Right lung (tissue), 5 donors: Measurements from ENCODE around the gene DHX58. TPM values are rescaled to one million over a fixed set of nuclear protein-coding genes. Genes with fewer than 3 reads are reported as not detected.

Experiments
- DNase-seq, 2 donors: peaks; one replicate each; pipeline ENCODE4 v3.0.0-alpha.2; 2013
- polyA plus RNA-seq, 5 donors: library from polyadenylated mRNA; unstranded; fragments of 120-200 nt; gene quantifications; one replicate each; pipeline versions ENCODE4 v1.2.1 to v1.2.3, GENCODE V29; 2013; ENCODE audit warnings: inconsistent platforms in 1 of 5, low replicate concordance in 1 of 5; ENCODE audit not compliant: insufficient read length in 5 of 5, insufficient read depth in 1 of 5

The DHX58 gene
- polyA plus RNA-seq, 5 donors: 13.9 to 20.1 (median 18.8) TPM

DNA sequence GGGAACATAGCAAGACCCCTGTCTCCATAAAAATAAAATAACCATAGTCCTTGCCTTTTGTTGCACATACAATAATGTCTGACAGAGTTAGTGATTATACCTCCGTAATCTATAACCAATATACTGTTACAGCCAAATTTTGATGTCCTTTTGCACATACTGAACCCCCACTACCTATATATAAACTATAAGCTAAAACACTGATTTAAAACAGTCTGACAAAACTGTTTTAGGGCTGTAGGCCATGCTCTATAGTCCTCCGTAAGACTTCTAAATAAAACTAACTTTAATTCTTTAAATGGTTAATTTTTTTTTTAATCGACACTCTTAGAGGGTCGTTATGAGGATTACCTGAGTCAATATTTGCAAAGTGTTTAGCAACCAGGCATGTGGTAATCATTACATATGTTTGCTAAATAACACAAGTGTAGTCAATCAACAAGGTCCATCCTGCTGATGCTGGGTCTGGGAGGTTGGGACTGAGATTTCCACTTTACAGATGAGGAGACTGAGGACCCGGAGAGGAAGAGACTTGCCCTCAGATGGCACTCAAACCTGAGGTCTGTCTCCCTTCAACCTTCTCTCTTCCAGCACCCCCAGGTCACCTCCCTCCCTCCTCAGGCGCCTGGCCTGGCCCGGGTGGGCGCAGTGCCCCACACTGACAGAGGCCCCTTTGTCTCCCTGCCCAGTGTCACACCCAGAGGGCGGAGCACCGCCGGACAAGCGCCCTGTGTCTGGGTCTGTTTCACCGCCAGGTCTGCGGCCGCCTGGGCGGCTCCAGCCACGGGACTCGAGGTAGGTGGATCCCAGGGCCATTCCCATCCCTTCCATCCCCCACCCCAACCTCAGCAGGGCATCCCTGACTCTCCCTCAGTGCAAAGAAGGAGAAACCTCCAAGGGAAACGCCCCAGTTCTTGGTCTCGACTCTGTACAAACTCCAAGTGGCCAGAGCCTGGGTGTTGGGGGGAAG is 24.5 kb downstream of the DHX58 start:
- no peak for DNase-seq

DNA sequence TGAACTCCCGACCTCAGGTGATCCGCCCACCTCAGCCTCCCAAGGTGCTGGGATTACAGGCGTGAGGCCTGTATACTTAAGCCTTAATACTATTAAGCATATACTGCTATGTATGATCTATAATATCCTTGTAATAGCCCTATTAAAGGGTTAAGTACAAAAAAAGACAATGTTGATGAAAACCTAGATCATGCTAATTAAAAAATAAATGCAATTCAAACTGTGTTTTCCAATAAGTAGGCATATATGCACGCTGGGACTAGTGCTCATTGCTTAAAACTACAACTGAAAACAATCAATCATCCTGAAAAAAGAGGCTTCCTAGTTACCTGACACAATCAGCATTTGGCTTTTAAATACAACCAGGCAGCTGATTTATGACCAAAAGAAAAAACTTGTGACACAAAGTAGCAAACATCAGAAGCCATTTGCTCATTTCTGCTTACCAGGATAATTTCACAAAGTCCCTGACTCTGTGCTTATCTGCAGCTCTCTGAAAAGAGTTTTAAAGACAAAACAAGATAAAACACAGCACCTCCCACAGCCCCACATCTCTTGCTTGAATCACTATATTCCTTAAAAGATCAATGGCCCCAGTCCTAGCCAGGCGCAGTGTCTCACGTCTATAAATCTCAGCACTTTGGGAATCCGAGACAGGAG is 25.3 kb downstream of the DHX58 start:
- no peak for DNase-seq

DNA sequence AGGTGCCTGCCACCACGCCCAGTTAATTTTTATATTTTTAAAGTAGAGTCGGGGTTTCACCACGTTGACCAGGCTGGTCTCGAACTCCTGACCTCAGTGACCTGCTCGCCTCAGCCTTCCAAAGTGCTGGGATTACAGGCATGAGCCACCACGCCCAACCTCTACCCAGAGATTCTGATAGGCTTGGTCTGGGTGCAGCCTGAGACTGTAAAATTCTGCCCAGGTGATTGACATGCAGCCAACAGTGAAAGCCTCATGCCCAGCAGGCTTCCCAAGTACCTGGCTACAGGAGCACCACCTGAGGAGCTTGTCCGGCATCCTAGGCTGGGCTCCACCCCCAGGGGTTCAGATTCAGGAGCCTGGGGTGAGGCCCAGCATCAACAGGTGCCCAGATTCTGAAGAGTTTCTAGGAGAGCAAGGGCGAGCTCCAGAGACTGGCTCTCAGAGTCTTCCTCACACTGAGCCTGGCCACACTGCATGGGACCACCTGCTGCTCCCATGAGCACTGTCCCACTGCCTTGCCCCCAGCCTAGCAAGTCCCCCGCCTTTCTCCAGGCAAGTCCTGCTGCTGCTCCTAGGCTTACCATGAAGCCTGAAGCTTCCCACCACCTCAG is 30.9 kb downstream of the DHX58 start:
- no peak for DNase-seq

DNA sequence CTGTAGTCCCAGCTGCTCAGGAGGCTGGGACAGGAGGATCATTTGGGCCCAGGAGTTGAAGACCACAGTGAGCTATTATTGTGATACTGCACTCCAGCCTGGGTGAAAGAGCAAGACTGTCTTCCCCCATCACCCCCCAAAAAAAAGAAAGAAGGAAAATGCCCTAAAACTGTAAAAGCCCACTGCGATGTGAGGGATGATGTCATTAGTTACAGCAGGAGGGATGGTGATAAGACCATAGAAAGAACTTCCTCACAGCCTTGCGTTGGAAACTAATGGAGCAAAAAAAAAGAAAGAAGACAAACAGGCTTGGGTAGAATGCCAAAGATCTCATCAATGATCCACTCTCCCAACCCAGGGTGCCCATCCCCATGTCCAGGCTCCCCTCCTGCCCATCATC is 33.0 kb downstream of the DHX58 start:
- no peak for DNase-seq

DNA sequence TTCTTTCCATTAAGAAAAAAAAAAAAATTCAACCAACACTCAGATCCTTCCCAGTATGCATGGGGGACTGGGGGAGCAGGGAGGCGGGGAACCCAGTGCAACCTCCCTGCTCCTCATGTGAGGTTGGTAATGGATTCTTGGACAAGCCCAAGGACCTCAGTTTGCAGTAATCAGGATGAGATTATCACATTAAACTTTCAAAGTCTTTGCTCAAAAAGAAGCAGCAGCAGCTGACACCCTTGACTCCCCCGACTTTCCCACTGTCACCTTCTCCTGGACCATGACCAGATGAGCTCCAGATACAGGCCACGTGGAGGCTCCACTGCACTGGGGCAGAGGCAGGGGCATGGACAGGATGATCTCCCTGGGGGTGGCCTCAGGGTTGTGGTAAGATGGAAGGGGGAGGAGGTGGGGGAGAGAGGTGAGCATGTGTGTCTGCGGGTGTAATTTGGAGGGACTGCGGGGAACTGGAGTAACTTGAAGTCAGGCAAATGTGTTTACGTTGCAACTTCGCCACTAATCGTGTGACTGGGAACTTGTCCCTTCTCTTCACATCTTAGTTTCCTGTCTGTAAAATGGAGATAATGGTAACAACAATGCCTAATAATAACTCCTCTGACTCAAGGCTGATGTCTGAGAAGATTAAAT is 34.0 kb downstream of the DHX58 start:
- DNase-seq: no peak

DNA sequence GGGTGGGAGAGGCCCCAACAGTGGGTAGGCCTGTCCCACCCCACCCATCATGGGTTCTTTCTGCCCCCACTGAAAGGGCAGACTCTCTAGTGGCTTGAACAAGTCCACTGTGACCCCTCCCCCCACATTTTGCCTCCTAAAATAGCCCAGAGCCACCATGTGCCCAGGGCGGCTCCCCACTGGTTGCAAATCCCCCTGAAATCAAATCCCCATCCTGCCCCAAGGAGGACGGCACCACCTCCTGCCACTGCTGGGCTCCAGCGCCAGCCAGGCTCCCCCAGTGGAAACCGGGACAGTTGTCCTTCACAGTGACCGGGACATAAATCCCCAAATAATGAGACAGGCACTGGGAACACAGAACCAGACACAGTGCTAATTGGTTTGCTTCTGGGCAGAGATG is 34.8 kb downstream of the DHX58 start:
- no peak for DNase-seq

DNA sequence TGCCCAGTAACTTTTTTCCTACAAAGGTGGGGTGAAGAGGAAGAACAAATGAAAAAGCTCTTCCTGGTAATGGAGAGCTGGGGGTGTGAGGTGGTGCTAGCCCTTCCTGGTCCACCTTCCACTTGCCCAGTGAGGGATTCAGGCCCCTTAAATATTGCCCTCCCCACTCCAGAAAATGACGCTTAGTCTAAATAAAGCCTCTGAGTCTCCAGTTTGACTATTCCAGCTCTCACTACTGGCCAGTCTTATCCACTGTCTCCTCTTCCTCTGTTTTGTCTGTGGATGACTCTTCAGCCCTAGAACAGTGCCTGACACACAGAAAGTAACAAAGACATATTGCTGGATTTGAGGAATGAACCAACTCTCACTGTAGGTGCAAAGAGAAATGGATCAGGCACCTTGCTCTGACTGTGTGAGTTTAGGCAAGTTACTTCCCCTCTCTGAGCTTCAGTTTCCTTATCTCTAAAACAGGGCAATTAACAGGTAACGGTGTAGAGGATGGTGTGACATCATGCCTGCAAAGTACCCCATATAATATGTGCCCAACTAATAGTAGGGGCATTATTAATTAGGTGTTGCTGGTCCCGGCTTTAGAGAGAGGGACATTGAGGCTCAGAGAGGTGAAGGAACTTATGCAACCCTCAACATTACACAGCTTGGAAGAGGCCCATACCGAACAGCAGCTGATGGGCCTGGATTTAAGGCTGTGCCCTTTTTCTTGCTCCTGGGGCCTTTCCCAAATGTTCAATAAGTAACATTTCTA is 35.5 kb downstream of the DHX58 start:
- no peak for DNase-seq

DNA sequence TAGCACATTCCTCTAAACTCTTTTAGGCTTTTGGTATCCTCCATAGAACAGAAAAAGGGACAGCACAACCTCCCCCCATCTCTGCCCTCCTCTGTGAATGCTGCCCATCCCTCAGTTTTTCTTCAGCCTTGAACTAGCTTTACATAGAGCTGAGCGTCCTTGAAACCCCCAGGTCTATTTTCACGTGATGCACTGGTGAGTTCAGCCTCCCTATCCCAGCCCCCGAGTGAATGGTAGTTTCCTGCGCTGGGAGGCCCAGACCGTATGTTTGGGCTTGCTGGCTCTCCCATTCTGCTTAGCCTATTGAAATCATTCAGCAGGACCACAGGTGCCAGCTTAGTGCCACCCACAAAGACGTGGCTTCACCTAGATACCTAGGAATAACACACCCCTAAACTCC is 36.7 kb downstream of the DHX58 start:
- no peak for DNase-seq

DNA sequence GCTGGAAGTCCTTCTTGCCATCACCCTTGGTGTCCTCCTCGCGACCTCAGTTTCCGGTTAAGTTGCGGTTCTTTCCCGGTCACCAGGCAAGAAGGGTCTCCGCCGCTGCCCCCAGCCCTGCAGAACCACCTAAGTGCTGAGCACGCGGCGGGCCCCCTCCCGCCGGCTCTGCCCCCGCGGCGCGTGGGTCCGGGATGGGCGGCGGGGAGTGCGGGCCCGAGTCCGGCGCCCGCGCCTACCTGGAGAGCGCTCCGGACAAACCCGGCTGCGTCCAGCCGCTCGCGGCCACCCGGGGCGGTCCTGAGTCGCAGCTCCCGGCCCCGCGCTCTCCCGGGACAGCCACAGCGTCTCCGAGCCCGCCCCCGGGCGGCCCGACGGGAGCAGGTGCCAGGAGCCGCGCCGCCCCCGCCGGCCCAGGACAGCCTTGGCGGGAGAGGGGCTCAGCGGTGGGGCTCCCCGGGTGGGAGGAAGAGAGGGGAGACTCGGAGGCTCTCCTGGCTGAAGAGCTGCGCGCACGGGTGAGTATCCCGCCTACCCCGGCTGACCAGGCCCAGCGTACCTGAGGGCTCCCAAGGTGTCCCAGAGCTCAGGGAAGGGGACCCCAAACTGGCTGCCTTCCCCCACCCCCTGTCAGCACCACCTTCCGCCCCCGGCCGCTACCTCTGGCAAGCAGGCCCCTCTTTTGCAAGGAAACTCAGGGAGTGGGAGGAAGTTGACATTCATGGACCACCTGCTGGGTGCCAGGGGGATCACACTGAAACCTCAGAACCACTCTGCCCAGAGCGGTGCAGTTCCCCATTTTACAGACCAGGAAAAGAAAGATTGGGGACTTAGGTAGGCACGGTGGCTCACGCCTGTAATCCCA is 40.0 kb downstream of the DHX58 start:
- no peak for DNase-seq

DNA sequence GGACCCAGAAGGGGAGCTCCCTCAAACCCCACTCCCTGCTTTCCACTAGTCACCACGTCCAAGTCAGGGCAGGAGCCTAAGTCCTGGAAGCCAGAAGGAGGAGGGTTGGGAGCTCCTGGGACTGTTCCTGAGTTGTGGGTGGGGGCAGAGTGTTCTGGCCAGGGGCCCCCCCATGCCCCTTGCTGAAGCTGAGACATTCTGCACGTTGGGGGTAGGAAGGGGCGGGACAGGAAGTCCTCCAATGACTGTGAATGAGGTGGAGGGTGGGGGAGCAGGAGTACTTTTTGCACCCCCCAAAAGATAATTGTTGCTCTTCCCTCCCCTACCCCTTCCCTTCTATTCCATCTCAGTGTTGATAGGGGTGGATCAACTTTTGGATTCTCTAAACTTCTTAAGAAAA is 40.7 kb downstream of the DHX58 start:
- no peak for DNase-seq

DNA sequence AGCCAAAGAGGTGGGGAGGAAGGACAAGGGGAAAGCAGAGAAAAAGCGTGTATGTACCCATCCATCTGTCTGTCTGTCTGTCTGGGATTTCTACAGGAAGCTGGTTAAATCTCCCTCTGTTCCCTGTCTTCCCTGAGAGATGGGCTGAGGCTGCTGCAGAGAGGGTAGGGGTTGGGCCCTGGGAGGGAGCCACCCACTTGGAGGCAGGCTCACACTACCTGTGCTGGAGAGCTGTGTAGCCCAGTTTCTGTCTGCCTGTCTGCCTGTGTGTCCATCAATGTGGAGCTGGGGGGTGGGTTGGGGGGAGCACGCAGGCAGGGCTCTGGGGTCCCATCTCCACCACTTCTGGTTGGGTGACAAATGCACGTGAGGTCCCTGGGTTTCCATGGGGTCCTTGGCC is 43.5 kb downstream of the DHX58 start:
- no peak for DNase-seq

DNA sequence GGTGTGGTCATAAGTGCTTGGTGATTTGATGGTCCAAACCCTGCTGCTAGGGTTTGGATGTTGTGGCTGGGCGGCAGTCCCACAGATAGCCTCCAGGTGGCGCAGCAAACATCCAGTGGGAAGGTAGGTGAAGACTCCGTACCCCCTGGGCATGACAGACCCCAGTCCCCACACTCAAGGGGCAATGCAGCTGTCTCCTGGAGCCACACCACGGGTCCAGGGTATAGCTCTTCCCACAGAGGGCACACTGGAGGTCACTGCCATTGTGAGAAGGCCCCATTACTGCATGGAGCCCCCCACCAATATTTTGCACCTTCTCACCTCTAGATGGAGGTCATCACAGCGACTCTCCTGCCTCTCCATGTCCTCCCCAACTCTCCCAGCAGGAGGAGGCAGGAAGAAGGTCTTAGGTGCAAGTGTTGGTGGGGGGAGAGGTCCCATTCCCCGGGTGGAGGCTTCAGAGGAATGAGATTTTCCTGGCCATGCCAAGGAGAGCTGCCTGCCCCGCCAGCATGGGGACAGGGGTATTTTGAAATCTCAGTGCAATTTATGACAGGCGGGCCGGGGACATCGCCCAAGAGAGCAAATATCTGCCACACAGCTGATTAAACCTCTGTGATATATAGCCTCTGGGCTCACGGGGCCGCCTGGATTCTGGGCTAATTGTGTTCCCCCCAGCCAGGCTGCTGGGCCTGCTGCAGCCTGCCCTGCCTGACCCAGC is 45.0 kb downstream of the DHX58 start:
- DNase-seq: no peak

DNA sequence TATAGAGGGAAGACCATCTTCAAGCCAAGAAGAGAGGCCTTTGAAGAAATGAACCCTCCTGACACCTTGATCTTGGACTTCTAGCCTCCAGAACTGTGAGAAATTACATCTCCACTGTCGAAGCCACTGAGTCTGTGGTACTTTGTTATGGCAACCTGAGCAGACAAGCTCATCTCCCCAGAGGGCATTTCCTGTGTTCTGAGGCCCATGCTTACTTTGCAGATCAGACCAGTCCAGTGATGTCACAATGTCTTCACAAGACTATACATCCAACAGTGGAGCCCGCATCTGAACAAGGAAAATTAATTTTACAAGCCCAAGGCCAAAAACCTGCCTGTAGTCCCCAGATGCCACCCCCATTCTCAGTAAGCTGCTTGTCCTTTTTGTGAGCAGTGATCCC is 47.3 kb downstream of the DHX58 start:
- DNase-seq: no peak

DNA sequence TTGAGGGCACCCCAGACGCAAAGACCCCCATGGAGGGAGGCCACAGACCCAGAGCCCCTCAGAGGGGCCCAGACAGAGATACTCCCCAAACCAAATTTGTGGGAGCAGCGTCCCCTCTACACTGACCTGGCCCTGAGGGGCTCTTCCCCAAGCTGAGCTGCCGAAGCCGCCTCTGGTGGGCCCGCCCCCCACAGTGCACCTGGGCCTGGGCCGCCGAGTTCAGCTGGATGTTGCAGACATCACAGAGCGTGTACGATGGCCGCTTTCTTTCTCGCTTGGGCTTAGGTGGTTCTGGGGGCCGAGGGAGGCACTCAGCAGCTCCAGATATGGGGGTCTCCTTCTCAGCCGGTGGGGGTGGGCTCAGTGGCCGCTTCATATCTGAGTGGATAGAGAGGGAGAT is 49.8 kb downstream of the DHX58 start:
- no peak for DNase-seq

DNA sequence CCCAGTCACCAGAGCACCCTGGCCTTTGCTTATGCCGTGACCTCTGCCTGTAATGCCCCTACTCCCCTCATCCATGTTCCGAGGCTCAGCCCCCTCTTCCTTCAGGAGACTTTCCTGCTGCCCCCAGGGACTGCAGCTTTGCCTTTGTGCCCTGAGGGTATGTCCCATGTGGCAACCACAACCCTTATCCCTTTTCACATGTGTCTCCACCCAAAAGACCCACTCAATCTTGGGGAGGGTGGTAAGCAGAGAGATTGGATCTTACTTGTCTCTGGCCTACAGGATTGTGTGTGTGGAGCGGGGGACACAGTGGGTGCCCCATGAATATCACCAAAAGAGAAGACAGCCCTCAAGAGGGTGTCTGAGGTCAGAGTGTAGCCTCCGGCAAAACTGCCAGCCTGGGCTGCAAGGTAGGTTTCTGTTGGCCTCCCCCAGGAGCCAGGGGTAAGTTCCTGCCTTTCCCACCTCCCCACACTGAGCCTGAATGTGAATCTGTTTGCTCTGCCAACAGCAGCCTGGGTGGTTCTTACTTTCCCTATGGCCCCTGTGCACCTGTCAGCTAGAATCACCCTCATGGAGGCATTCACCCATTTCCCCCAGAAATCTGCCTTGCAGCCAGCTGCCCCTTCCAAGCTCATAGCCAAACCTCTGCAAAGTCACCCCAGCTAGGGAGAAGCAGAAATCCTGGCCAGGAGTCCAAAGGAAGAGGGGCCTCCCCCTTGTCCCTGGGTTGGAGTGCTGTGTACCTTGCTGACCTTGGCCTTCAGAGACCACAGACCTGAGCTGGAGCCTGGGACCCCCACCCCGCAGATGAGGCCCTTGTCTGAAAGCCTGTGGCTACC is 50.6 kb downstream of the DHX58 start:
- no peak for DNase-seq

DNA sequence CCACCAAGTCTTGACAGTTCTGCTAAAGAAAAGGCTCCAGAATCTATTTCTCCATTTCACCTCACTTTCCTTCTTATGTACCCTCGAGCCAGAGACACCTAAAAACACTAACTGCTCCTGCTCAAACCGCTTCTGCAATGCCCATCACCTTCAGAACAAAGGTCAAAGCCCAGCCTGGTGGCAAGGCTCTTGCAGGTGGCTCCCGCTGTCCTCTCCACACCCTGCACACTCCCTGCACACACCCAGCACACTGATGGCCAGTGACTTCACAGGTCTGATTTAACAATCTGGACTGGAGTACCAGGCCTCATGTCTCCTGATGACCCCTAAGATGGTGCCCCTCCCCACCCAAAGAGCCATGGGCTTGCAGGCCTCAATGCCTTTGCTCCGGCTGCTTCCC is 52.3 kb downstream of the DHX58 start:
- no peak for DNase-seq

DNA sequence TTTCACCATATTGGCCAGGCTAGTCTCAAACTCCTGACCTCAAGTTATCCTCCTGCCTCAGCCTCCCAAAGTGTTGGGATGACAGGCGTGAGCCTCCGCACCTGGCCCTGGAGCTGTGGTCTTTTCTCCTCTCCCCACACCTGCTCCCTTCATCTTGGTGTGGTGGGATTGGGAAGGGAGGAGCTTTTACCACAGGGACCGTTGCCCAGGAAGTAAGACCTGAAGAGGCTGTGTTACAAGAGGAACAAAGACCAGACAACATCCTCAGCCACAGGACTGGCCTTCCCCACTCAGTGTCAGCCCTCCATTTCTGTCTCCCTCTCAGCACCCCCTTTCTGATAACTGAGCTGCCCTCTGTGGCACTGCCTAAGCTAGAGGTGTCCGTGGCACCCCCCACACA is 52.7 kb downstream of the DHX58 start:
- DNase-seq: no peak

DNA sequence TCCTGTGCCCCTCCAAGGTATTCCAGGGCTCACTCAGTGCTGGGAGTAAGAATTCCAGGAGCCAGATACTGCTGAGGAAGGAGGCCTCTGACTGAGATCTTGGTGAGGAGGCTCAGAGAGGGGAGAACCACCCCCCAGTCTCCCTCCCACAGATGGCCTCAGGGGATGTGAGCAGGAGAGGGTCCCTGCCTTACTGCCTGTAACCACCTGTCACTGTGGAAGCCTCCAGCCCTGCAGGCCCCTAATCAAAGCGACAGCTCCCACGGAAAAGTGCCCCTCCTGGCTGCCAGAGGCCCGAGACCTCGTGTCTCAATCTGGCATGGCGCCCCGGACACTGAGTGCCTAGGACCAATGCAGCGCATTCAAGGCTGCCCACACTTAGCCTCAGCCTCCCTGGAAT is 54.5 kb downstream of the DHX58 start:
- no peak for DNase-seq

DNA sequence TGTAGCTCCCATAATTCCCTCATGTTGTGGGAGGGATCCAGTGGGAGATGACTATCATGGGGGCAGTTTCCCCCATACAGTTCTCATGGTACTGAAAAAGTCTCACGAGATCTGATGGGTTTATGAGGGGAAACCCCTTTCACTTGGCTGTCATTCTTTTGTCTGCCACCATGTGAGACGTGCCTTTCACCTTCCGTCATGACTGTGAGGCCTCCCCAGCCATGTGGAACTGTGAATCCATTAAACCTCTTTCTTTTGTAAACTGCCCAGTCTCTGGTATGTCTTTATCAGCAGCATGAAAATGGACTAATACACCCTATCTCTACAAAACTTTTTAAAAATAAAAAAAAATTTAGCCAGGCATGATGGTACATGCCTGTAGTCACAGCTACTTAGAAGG is 55.9 kb downstream of the DHX58 start:
- DNase-seq: no peak
